H1 (cell line): ENCODE data around the gene PRMT9. TPM values are rescaled to one million over a fixed set of nuclear protein-coding genes. Genes with fewer than 3 reads are reported as not detected.
A peak's percentile ranks its signal among the peaks of the same experiment; 100 is the strongest.

Experiments
- CTCF ChIA-PET: fragments of 300-600 bp; sonication (Branson Sonifier 250); formaldehyde crosslinking; loops from one replicate; lab custom pipeline; 2021; ENCODE audit not compliant: partially characterized antibody; lab: Charles Lee
- POLR2A ChIA-PET: fragments of 300-600 bp; sonication (Branson Sonifier 250); formaldehyde crosslinking; loops from one replicate; lab custom pipeline; 2021; ENCODE audit warnings: inconsistent platforms; ENCODE audit not compliant: partially characterized antibody; lab: Charles Lee
- DNase-seq, 2 experiments: peaks; one replicate each; pipeline versions ENCODE4 v3.0.0 to v3.0.0-alpha.2; 2010 to 2022; ENCODE audit warnings: low spot score in 2 of 2, low read depth in 1 of 2, mixed read lengths in 1 of 2
- FAIRE-seq: peaks from 2 replicates; lab custom pipeline; 2011; peaks lifted over from hg19 to GRCh38; lab: Jason Lieb, UNC
- H2AFZ ChIP-seq: 2 replicates; pipeline ENCODE4 v1.8.1; 2012; ENCODE audit warnings: low read length, inconsistent platforms
- H2AK5ac ChIP-seq: 2 replicates; pipeline ENCODE4 v1.6.1; 2013; ENCODE audit warnings: low read depth, low read length
- H2BK120ac ChIP-seq: replicated peaks from 2 replicates; pipeline ENCODE3; 2013; ENCODE audit warnings: low read depth, low read length, inconsistent platforms
- H2BK12ac ChIP-seq: 2 replicates; pipeline ENCODE4 v1.6.1; 2013; ENCODE audit warnings: low read depth, low read length
- H2BK15ac ChIP-seq: 2 replicates; pipeline ENCODE4 v1.6.1; 2013; ENCODE audit warnings: low read length
- H2BK20ac ChIP-seq: 2 replicates; pipeline ENCODE4 v1.6.1; 2013; ENCODE audit warnings: low read length
- H2BK5ac ChIP-seq: 2 replicates; pipeline ENCODE4 v1.6.1; 2013; ENCODE audit warnings: low read depth, low read length
- H3K14ac ChIP-seq: 2 replicates; pipeline ENCODE4 v1.6.1; 2013; ENCODE audit warnings: inconsistent platforms; ENCODE audit not compliant: insufficient read length
- H3K18ac ChIP-seq: 2 replicates; pipeline ENCODE4 v1.6.1; 2013; ENCODE audit warnings: low read length; ENCODE audit errors: extremely low read depth
- H3K23ac ChIP-seq: 2 replicates; pipeline ENCODE4 v1.6.1; 2013; ENCODE audit warnings: inconsistent platforms; ENCODE audit not compliant: insufficient read length
- H3K23me2 ChIP-seq: 2 replicates; pipeline ENCODE4 v1.6.1; 2013; ENCODE audit warnings: low read depth, low read length
- H3K27ac ChIP-seq: 2 replicates; pipeline ENCODE4 v1.6.1; 2011; ENCODE audit warnings: low read depth, low read length, inconsistent platforms
- H3K27me3 ChIP-seq, 4 experiments: replicated peaks in 1 of 4; 1 replicate in 1 of 4; 2 replicates in 3 of 4; pipeline versions ENCODE4 v1.6.1 to v1.8.1; 2011 to 2013; ENCODE audit warnings: low read length in 3 of 4, mild to moderate bottlenecking in 3 of 4, inconsistent platforms in 2 of 4, mixed read lengths in 2 of 4, moderate library complexity in 1 of 4; ENCODE audit not compliant: control insufficient read depth in 3 of 4, insufficient read depth in 3 of 4; ENCODE audit errors: extremely low read depth in 1 of 4
- H3K36me3 ChIP-seq, 4 experiments: 2 replicates each; pipeline versions ENCODE4 v1.6.1 to v1.8.1; 2011 to 2013; ENCODE audit warnings: mild to moderate bottlenecking in 4 of 4, low read length in 3 of 4, moderate library complexity in 2 of 4, control low read depth in 1 of 4, inconsistent platforms in 1 of 4; ENCODE audit not compliant: insufficient read depth in 4 of 4, control insufficient read depth in 2 of 4
- H3K4ac ChIP-seq: replicated peaks from 2 replicates; pipeline ENCODE3; 2013; ENCODE audit warnings: low read length, low read depth, mixed read lengths, inconsistent platforms; ENCODE audit not compliant: insufficient read length
- H3K4me1 ChIP-seq, 4 experiments: replicated peaks in 1 of 4; 1 replicate in 1 of 4; 2 replicates in 3 of 4; pipeline versions ENCODE4 v1.6.1 to v1.8.1; 2011 to 2013; ENCODE audit warnings: low read length in 3 of 4, inconsistent platforms in 2 of 4, mixed read lengths in 1 of 4; ENCODE audit not compliant: insufficient read depth in 4 of 4, control insufficient read depth in 3 of 4
- H3K4me2 ChIP-seq, 2 experiments: 2 replicates each; pipeline versions ENCODE4 v1.6.1 to v1.8.1; 2011 to 2013; ENCODE audit warnings: low read depth in 2 of 2, low read length in 2 of 2, control low read depth in 1 of 2, inconsistent platforms in 1 of 2, mild to moderate bottlenecking in 1 of 2; ENCODE audit not compliant: insufficient read depth in 1 of 2
- H3K4me3 ChIP-seq, 4 experiments: fragments of 200-600, 300-600 bp in 1 of 4; sonication (generic), shearing (Covaris generic), sonication (Bioruptor Twin) in 1 of 4; 2 replicates each; pipeline versions ENCODE4 v1.5.1 to v1.8.1; 2011 to 2016; ENCODE audit warnings: low read length in 4 of 4, low read depth in 3 of 4, control low read depth in 2 of 4, inconsistent platforms in 2 of 4, mild to moderate bottlenecking in 2 of 4, mixed read lengths in 1 of 4, moderate library complexity in 1 of 4; ENCODE audit not compliant: insufficient read depth in 2 of 4; ENCODE audit errors: extremely low read depth in 1 of 4
- H3K56ac ChIP-seq: replicated peaks from 2 replicates; pipeline ENCODE3; 2013; ENCODE audit warnings: low read depth, mild to moderate bottlenecking, mixed read lengths, low read length, inconsistent platforms; ENCODE audit not compliant: insufficient read length
- H3K79me1 ChIP-seq: 2 replicates; pipeline ENCODE4 v1.6.1; 2013; ENCODE audit warnings: low read depth, low read length, control low read depth
- H3K79me2 ChIP-seq, 2 experiments: 2 replicates each; pipeline versions ENCODE4 v1.6.1 to v1.8.1; 2012 to 2013; ENCODE audit warnings: low read length in 2 of 2, mild to moderate bottlenecking in 2 of 2, inconsistent platforms in 1 of 2; ENCODE audit not compliant: insufficient read depth in 2 of 2, control insufficient read depth in 1 of 2
- H3K9ac ChIP-seq, 4 experiments: replicated peaks in 1 of 4; 1 replicate in 1 of 4; 2 replicates in 3 of 4; pipeline versions ENCODE4 v1.6.1 to v1.8.1; 2011 to 2013; ENCODE audit warnings: low read depth in 3 of 4, low read length in 3 of 4, control low read depth in 2 of 4, mild to moderate bottlenecking in 2 of 4, moderate library complexity in 2 of 4, inconsistent platforms in 1 of 4; ENCODE audit errors: extremely low read depth in 1 of 4
- H3K9me3 ChIP-seq, 2 experiments: 2 replicates each; pipeline versions ENCODE4 v1.6.1 to v1.8.1; 2012 to 2013; ENCODE audit warnings: mild to moderate bottlenecking in 2 of 2, moderate library complexity in 2 of 2, control low read depth in 1 of 2, inconsistent platforms in 1 of 2, low read depth in 1 of 2, low read length in 1 of 2, mixed read lengths in 1 of 2; ENCODE audit not compliant: insufficient read depth in 2 of 2
- H4K20me1 ChIP-seq, 2 experiments: replicated peaks in 1 of 2; 2 replicates each; pipeline versions ENCODE3 to v1.8.1; 2011 to 2013; ENCODE audit warnings: inconsistent platforms in 2 of 2, low read length in 2 of 2, mild to moderate bottlenecking in 1 of 2; ENCODE audit not compliant: insufficient read depth in 2 of 2, control insufficient read depth in 1 of 2
- H4K5ac ChIP-seq: 2 replicates; pipeline ENCODE4 v1.6.1; 2013; ENCODE audit warnings: low read length, low read depth, mixed read lengths, inconsistent platforms; ENCODE audit not compliant: insufficient read length
- H4K8ac ChIP-seq: 2 replicates; pipeline ENCODE4 v1.8.0; 2013; ENCODE audit warnings: mild to moderate bottlenecking, moderate library complexity, low read length, inconsistent platforms; ENCODE audit not compliant: insufficient read depth; ENCODE audit errors: extremely low read depth
- H4K91ac ChIP-seq: replicated peaks from 2 replicates; pipeline ENCODE3; 2013; ENCODE audit warnings: low read length, mixed read lengths, inconsistent platforms; ENCODE audit not compliant: insufficient read length
- BACH1 ChIP-seq: IDR thresholded peaks from 2 replicates; pipeline ENCODE4 v1.6.1; 2012; ENCODE audit warnings: low read length, improper control_type of control experiment
- BCL11A ChIP-seq, 2 experiments: IDR thresholded peaks; one replicate each; pipeline ENCODE4 v1.6.1; 2011; ENCODE audit warnings: low read depth in 2 of 2, low read length in 2 of 2, mild to moderate bottlenecking in 2 of 2
- JUN ChIP-seq: IDR thresholded peaks from 2 replicates; pipeline ENCODE4 v1.6.1; 2011; ENCODE audit warnings: low read depth, mild to moderate bottlenecking, improper control_type of control experiment, low read length
- JUND ChIP-seq: IDR thresholded peaks from 2 replicates; pipeline ENCODE4 v1.6.1; 2011; ENCODE audit warnings: mild to moderate bottlenecking, improper control_type of control experiment, low read length
- NRF1 ChIP-seq: IDR thresholded peaks from 2 replicates; pipeline ENCODE4 v1.6.1; 2011; ENCODE audit warnings: mild to moderate bottlenecking, low read depth, low read length, improper control_type of control experiment
- POU5F1 ChIP-seq: IDR thresholded peaks from 2 replicates; pipeline ENCODE4 v1.6.1; 2011; ENCODE audit warnings: low read depth, mild to moderate bottlenecking, low read length, moderate library complexity
- ZNF274 ChIP-seq: IDR thresholded peaks from 2 replicates; pipeline ENCODE4 v1.7.0; 2012; ENCODE audit warnings: low read length, borderline replicate concordance; ENCODE audit errors: extremely low read depth
- WGBS, 2 experiments: shearing (Covaris generic) in 1 of 2; methylation state at CpG; one replicate each; pipeline versions ENCODE4 v1.1.6 to v1.1.7; 2013 to 2015; ENCODE audit warnings: low lambda C conversion rate in 2 of 2, mixed read lengths in 2 of 2, inconsistent platforms in 1 of 2, low coverage in 1 of 2, missing lambda C conversion rate in 1 of 2; ENCODE audit not compliant: insufficient replicate concordance in 2 of 2, insufficient coverage in 1 of 2, insufficient read length in 1 of 2; ENCODE audit errors: extremely low coverage in 1 of 2, missing lambda C conversion rate in 1 of 2; 5-methylcytosine and 5-hydroxymethylcytosine counted together
- polyA plus RNA-seq, 7 experiments: library from polyadenylated mRNA; depleted of rRNA in 3 of 7; stranded (reverse) in 5 of 7; unstranded in 2 of 7; fragments of >200 nt in 5 of 7; fragments of 200-250 nt in 2 of 7; gene quantifications; 1 replicate in 5 of 7; 2 replicates in 1 of 7; 4 replicates in 1 of 7; pipeline versions ENCODE4 v1.2.1 to v1.2.3, GENCODE V29; 2011 to 2013; ENCODE audit warnings: missing spikeins in 2 of 7, mixed read lengths in 2 of 7
- total RNA-seq: library from RNA; stranded (reverse); fragmentation: NEBNext Ultra II Directional; extraction: Animal tissue kit (Norgen Biotek cat#: 25700); gene quantifications from 2 replicates; pipeline ENCODE4 v1.2.1, GENCODE V29; 2021
- TF ChIP-seq, protein P1 (sequence below): IDR thresholded peaks from 2 replicates; pipeline ENCODE4 v1.6.1; 2011; ENCODE audit warnings: low read length, improper control_type of control experiment
- TF ChIP-seq, protein P2 (sequence below): IDR thresholded peaks from 2 replicates; pipeline ENCODE4 v1.6.1; 2012; ENCODE audit warnings: inconsistent platforms

PRMT9 gene
- total and polyA plus RNA-seq, 2 of the 8 experiments (the other 6 are each of a cell fraction or from before 2014, with no cell fraction given) = 3.8 to 9.6 TPM

DNA sequence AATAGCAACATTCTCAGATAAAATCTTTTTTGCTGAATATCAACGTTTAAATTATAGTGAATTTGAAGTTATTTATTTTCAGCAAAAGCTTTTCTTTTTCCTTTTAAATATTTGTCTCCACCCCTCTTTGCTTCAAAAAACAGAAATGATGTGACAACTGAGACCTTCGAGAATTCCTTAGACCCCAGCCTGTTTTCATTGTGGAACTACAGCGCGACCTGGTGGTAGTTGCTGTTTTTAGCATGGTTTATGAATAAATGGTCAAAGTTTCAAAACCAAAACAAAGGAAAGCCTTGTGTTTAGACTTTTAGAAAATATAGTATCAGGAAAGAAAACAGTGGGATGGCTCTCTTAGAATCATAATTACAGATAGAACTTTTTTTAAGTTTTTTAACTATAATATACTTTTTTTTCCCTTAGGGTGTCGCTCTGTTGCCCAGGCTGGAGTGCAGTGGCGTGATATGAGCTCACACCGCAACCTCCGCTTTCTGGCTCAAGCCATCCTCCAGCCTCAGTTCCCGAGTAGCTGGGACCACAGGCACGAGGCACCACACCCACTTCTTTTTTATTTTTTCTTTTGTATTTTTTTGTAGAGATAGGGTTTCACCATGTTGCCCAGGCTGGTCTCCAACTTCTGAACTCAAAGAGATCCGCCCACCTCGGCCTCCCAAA is 93.6 kb downstream of the PRMT9 start:
- peak; percentile 87 for FAIRE-seq
- no peak overlapping the region for H2BK20ac ChIP-seq
- no peak overlapping the region for H2BK15ac ChIP-seq
- H2BK120ac ChIP-seq = no peak overlapping the region
- no peaks in the 10 kb centered on the region for H3K23me2 ChIP-seq
- H4K8ac ChIP-seq = no peak overlapping the region
- no peak overlapping the region for H3K23ac ChIP-seq
- no peak overlapping the region for H3K4me2 ChIP-seq
- H3K27ac ChIP-seq = no peak overlapping the region
- peak in 1 of 2 experiments; percentile 82 for DNase-seq
- no peak overlapping the region for H2BK5ac ChIP-seq
- H3K27me3 ChIP-seq = no peaks in the 10 kb centered on the region
- H3K56ac ChIP-seq = no peak overlapping the region
- no peak overlapping the region for H3K4me3 ChIP-seq
- H3K18ac ChIP-seq = no peak overlapping the region
- H2AK5ac ChIP-seq = no peak overlapping the region
- peaks cover 0 to 3% (median 0%) of the 10 kb centered on the region in 4 experiments; a peak in 1 of 7 replicates for H3K4me1 ChIP-seq
- no peak overlapping the region for H3K4ac ChIP-seq
- H3K9ac ChIP-seq = no peak overlapping the region
- CTCF ChIA-PET = interaction anchor here (0.5 to 3.1 kb wide), 40 partner anchors 9 to 1372 kb away, joined by 3 to 32 read pairs (median 4); partner anchors contain the start of gene EDNRA
- H4K5ac ChIP-seq = no peak overlapping the region
- no peak overlapping the region for H2AFZ ChIP-seq
- H2BK12ac ChIP-seq = no peak overlapping the region
- POLR2A ChIA-PET = interaction anchor here (1.2 kb wide), 1 partner anchor 246 kb away, joined by 3 read pairs; no protein-coding TSS in a partner anchor
- no peaks in the 10 kb centered on the region for H4K20me1 ChIP-seq
- 55% methylated on average over 12 of the region's 12 CpGs; no CpG with 5 or more reads in 1 of the 2 experiments for WGBS, 2 experiments
- H3K79me2 ChIP-seq = no peaks in the 10 kb centered on the region
- H4K91ac ChIP-seq = no peak overlapping the region
- H3K79me1 ChIP-seq = no peaks in the 10 kb centered on the region
- H3K14ac ChIP-seq = no peak overlapping the region
- peaks cover 0 to under 1% of the 10 kb centered on the region in 2 experiments; a peak in 1 of 4 replicates for H3K9me3 ChIP-seq
- no peaks in the 10 kb centered on the region for H3K36me3 ChIP-seq
- TF ChIP-seq, protein P1, sequence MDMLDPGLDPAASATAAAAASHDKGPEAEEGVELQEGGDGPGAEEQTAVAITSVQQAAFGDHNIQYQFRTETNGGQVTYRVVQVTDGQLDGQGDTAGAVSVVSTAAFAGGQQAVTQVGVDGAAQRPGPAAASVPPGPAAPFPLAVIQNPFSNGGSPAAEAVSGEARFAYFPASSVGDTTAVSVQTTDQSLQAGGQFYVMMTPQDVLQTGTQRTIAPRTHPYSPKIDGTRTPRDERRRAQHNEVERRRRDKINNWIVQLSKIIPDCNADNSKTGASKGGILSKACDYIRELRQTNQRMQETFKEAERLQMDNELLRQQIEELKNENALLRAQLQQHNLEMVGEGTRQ = no peak
- TF ChIP-seq JUN = no peak
- no peak for TF ChIP-seq BCL11A (IDR thresholded peaks at IDR 0.05; ENCODE audit: low read depth in 2 of 2, low read length in 2 of 2)
- TF ChIP-seq, protein P2, sequence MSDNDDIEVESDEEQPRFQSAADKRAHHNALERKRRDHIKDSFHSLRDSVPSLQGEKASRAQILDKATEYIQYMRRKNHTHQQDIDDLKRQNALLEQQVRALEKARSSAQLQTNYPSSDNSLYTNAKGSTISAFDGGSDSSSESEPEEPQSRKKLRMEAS = no peak
- TF ChIP-seq BACH1 = no peak
- TF ChIP-seq ZNF274 = no peak
- no peak for TF ChIP-seq NRF1
- TF ChIP-seq JUND = no peak
- no peak for TF ChIP-seq POU5F1
